GM21367 (cell line): ENCODE data around the gene IPO4.
"Not testable (repeated sequence)": the region's sequence is repeated elsewhere in the genome, so short reads cannot be mapped to it uniquely, and the experiment has no call there.

ENCODE experiments used
- ATAC-seq: cut with Tn5 transposase; IDR thresholded peaks from one replicate; pipeline ENCODE4 v1.9.1; 2021; ENCODE audit not compliant: unreplicated experiment

Gene IPO4

DNA sequence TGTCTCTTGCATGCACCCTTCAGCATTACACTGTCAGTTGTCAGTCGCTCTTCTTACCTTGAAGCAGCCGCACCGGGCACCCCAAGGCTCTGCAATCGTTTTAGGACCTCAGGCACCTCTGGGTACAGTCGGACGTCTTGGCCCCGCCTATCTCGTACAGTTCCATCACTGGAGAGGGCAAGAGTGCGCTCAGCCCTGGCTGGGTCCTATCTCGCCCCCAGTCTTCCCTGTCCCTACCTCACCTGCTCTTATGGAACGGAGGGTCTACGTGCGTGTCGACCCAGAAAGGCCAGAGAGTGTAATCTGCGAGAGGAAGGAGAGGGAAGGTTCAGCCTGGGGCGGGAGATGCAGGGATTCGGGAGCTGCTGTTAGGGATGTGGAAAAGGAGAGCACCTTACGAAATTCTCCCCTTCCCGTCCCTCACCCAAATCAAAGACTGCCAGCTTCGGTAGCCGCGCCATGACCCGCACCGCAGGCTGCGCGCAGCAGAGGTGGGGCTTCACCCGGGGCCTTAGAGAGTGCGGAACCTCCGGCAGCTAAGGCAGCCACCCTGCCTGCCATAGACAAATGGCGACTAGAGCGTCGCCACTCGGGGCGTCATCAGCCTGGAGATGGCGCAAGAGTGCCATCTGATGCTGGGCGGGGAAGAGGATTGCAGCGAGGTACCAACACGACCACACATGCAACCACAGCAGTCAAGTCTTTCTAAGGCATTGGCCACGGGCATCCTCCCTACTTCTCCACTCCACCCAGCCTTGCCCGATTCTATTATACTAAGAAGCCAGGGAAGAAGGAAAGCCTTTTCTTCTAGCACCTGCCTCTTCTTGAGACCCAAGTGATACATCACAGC is 27.1 kb upstream of the IPO4 start, which contains the start of gene MDP1:
TSS of gene MDP1 (minus strand) at position 572 of the 850 bp plus-strand sequence. CDS start at position 461, 111 bp downstream.
- ATAC-seq = peak; percentile 56

DNA sequence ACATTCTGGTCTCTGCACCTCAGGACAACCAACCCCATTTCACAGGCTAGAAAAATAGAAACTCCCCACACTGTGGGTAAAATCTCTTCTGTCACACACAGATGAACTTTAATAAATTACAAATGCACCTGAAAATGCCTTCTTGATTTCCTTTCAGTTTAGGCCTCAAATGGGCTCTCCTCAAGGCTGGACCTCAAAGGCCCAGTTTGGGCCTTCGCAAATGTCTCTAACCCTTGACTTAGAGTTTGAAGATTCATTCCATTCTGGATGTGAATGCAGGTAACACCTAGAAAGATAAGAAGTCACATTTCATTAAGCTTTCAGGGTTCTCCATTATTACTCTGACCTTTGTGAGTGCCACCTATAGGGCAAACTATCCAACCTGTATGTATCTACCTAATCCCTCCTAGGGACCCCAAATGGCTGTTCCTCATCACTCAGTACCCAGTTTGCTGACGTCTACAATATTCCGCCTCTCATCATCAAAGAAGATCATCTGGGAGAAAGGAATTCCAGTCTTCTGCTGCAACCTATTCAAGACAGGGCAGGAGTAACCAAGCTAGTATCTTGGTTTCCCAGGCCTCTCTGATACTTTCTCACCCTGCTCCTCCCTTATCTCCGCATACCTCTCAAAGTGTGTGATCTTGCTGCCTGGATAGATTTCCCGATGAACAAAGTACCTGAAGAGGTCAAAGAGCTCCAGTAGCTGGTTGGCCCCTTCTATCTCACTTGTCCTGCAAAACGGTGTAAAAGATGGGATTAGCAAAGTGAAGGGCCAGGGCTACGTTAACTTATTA is 25.4 kb upstream of the IPO4 start:
- no peak for ATAC-seq

DNA sequence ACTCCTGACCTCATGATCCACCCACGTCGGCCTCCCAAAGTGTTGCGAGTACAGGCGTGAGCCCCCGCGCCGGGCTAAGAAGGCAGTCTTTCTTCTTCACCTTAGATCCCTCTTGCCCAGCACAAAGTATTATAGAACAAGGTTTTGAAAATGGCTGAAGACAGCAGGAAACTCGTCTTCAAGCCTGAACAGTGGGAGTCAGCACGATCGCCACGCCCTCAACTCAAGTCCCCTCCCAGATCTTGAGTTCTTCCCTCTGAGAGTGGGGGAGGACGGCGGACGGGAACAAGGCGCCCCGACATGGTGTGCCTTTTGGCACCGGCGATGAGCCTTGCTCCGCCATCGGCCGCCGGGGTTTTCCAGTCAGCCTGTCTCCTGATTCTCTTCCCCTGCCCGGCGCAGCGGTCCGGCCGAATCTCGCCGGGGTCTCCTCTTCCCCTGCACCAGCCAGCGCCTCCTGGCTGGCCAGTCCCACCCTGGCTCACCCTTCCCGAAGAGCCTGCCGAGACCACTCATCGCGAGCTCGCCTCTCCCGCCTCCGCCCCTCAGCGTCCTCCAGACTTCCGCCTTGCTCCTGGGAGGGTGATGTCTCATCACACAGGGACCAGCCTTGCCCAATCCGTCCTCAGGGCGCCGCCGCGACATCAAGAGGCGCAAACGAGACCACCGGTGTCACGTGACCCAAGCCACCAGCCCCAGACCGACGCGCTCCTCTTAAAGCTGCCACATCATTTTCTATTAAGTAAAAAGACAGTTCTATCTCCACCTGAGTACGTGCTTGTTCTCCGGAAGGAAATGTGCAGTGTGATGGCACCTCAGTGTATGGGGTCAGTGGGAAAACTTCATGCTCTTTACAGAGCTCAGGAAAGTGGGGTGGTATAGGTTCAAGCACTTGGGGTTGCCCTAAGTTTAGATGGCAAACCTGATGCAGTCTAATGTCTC is 24.6 kb upstream of the IPO4 start, which contains the start of gene CHMP4A:
TSS of gene CHMP4A (minus strand) at position 565 of the 942 bp plus-strand sequence. CDS start at position 516, 49 bp downstream.
- ATAC-seq = peak; percentile 62

DNA sequence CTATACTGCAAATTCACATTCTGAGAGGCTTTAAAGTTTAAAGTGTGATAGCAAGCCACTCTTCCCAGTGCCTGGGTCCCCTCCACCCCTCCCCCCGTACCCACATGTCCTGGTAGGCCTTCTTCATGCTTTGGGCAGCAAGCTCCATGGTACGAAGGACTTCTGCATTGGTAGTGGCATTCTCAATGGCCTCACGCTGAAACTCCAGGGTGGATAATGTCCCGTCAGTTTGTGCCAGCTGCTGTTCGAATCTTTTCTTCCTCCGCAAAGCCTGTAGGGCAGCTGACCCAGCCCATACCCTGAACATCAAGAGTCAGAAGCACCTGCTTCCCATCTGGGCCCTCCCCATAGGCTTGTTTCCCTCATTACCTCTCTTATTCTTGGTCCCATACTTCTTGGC is 22.7 kb upstream of the IPO4 start:
- ATAC-seq = no peak

DNA sequence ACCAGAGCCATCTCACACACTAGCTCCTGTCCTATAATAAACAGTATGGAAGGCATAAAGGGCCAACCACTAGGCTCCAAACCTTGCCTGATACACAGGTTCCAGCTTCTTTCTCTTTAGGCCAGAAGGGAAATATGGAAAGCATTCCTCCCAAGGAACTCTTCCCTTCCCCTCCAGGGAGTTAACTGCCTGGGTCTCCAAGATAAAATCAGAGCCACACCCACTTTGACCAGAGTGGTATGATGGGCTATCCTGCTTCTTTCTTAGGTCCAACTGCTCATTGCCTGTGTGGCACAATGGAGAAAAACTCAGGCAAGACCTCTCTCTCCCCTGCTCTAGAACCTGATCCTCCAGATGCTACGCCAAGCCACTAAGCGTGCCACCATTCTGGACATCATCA is 19.0 kb upstream of the IPO4 start:
- no peak for ATAC-seq

DNA sequence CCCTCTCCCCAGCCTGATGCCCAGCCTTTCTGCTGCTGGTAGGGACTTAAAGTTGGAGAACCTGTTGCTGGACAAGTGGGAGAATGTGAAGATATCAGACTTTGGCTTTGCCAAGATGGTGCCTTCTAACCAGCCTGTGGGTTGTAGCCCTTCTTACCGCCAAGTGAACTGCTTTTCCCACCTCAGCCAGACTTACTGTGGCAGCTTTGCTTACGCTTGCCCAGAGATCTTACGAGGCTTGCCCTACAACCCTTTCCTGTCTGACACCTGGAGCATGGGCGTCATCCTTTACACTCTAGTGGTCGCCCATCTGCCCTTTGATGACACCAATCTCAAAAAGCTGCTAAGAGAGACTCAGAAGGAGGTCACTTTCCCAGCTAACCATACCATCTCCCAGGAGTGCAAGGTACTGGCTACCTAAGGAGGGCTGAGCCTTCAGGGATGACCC is 18.5 kb upstream of the IPO4 start:
- no peak for ATAC-seq

DNA sequence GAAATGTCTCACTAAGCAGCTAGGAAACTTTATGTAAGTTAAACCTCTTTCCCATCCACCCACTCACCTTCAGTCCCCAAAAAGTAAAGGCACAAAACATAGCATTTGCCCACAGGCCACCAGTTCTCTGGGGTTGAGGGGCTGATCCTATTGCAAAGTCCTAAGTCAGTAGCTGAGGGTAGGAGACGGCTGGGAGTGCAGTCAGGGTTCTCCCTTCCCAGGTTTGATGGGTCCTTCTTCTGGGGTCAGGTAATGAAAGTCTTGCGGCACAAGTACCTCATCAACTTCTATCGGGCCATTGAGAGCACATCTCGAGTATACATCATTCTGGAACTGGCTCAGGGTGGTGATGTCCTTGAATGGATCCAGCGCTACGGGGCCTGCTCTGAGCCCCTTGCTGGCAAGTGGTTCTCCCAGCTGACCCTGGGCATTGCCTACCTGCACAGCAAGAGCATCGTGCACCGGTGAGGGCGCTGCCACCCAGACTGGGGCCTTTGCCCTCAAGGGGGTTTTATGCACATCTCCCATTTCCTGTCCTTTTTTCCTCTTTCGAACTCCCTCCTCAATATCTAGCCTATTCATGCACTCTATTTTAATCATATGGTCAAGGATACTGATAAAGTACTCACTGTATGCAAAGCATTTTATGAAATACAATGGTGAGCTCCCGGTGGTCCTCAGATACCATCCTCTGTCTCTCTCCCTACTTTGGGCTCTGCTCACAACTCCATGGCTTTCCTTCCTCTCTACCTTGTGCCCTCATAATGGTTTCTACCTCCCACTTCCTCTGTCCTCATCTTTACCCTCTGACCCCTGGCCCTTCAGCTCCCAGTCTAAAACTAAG is 17.9 kb upstream of the IPO4 start:
- no peak for ATAC-seq

DNA sequence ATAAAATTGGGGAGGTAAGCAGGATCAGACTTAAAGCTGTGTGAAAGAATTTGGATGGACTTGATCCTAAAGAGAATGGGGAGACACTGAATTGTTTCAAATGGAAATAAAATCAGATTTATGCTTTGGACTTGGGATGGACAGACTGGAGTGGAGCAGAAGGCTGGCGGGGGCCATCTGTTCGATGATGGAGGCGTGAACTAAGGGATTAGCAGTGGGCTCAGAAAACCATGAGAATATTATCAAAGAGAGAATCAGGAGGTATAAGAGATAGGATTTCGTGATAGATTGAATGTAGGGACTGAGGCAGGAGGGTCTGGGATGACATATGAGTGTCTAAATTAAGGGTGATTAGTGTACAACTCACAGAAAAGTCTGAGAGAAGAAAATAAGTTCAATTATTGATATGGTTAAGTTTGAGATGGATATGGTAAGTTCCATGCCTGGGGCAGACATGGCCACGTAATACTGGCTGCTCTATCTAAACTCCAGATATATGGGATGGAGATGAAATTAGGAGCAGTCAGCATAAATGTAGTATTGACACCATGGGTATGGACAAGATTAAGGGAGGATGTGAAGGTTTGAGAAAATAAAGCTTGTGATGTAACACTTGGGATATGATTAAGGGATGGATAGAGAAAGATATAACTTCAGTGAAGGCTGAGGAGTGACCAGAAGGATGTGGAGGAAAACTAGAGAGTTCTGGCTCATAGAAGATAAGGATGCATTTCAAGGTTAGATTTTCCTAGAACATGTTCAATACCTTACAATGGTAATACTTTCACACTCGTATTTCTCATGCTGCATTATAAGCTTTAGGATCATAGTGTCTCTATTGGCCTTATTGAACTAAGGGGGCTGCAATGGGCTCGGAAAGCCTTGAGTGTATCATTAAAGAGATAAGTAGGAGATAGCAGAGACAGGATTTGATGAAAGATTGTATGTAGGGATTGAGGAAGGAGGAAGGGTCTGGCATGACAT is 15.8 kb upstream of the IPO4 start:
- ATAC-seq = no peak

DNA sequence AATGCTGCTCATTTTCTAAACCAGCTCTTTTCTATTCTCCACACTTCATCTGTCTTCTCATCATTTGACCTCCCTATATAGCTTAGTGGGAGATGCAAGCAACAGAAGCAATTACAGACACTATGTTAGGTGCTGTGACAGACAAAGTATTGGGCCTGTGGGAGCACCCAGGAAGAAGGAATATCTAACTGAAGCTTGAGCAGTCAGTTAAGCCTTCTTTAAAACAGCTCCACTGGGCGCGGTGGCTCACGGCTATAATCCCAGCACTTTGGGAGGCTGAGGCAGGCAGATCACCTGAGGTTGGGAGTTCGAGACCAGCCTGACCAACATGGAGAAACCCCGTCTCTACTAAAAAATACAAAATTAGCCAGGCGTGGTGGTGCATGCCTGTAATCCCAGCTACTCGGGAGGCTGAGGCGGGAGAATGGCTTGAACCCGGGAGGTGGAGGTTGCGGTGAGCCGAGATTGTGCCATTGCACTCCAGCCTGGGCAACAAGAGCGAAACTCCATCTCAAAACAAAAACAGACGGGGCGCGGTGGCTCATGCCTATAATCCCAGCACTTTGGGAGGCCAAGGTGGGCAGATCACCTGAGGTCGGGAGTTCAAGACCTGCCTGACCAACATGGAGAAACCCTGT is 14.8 kb upstream of the IPO4 start:
- not testable (repeated sequence) for ATAC-seq

DNA sequence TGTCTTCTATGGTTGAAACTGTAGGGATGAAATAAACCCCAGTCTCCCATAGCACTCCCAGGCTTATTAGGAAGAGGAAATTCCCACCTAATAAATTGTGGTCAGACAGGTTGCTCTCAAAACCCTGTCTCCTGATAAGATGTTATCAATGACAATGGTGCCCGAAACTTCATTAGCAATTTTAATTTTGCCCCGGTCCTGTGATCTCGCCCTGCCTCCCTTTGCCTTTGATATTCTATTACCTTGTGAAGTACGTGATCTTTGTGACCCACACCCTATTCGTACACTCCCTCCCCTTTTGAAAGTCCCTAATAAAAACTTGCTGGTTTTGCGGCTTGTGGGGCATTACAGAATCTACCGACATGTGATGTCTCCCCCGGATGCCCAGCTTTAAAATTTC is 13.9 kb upstream of the IPO4 start:
- not testable (repeated sequence) for ATAC-seq

DNA sequence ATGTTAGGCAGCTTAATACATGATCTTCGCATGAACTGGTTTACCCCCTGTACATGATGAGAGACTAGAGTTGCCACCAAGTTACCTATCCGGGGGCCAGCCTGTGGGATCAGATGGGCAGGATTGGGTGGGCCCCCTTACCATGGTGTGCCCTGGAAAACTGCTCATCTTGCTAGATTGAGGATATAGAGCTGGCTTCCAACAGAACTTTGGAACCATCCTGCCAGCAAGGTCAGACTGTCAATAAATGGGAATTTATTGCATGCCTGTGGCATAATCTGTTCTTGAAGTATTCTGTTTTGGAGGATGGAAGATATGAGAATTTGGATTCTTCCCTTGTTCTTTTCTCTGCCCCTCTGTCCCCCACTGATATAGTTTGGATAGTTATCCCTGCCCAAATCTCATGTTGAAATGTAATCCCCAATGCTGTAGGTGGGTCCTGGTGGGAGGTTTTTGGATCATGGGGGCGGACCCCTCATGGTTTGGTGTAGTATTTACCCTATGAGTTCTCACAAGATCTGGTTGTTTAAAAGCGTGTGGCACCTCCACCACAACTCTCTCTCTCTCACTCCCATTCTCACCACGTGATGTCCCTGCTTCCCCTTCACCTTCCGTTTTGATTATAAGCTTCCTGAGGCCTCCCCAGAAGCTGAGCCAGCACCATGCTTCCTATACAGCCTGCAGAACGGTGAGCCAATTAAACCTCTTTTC is 10.4 kb upstream of the IPO4 start:
- no peak for ATAC-seq

DNA sequence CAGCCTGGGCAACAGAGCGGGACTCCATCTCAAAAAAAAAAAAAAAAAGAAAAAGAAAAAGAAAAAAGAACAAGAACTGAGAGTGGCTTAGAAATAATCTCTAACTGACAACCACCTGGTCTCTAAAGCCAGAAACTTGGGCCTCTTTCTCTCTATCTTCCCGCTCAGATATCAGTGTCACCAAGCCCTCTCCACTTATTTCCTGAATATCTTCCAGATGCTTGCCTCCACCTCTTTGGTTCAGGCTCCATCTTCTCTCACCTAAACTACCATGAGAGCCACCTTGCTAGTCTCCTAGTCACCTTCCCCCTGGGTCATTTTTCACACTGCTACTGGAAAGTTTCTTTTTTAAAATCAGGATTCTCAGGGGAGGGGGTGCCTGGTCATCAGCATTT is 8.4 kb upstream of the IPO4 start:
- no peak for ATAC-seq

DNA sequence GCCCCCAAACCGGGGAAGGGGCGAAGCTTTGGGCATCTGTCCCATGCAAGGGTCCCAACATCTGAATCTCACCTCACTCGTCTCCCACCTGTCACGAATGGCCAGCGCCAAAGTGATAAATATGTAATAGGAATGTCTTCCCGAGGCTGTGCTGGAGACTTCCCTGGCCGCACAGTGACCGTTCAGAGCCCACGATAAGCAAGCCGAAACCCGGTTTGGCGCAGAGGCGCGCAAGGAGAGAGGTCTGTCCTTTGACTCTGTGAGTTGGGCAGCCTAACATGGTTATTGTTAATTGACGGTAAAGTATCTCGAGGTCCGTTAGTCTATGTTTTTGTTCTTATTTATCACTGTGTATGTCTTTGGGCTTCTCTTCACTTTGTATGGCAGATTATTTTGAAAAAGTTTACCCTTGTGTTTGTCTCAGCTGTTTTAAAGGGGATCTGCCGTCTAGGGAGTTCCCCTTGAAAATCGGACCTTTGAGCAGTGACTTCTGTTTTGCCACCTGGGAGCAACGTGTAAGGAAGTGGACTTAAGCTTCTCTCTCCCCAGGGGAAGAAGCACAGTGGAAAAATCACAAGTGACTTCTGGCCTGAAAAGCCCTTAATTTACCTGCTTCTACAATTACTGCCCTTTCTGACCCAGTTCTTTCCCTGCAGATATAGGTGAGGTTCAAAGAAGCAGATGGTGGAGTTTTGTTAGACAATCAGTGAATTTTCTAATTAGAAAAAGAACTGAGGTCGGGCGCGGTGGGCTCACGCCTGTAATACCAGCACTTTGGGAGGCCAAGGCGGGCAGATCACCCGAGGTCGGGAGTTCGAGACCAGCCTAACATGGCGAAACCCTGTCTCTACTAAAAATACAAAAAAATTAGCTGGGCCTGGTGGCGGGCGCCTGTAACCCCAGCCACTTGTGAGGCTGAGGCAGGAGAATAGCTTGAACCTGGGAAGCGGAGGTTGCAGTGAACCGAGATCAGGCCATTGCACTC is 7.7 kb upstream of the IPO4 start:
- ATAC-seq = no peak

DNA sequence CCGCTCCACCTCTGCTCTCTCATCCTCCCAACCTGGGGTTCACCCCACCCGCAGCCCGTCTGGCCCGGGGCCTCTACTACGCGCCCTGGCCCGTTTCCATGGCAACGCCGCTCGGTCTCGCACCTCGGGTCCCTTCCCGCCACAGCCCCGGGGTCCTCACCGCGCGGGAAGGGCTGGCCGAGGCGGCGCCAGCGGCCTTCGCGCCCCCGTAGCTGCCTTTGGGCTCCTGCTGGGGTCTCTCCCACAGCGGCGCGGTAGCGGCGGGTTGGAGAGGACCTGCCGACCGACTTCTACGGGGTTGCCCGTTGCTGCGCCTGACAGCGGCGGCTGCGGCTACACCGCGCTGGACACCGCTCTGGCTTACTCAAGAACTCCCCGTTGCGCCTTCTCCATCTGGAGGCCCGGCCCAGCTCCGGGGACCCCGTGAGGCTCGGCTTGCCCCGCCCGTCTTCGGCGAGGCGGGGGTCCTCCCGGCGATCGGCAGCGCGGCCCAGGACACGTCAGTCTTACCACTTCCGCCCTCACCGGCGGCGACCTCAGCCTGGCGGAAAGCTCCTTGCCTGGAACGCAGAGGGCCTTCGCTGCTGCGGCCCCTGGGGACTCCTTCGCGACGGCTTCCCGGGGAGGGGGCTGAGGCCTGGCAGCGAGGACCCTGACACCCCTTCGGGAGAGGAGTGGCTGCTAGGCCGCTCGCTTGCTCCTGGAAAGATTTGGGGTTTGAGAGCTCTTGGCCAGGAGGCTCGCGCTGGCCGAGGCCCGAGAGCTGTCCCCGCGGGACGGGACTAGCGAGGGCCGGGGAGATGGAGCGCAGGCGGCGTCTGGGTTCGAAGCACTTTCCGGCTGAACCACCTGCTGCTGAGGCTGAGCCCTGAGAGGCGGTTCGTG is 6.8 kb upstream of the IPO4 start, which contains the start of gene TM9SF1:
TSS of gene TM9SF1 (minus strand) at position 256 of the 885 bp plus-strand sequence. CDS start 422 bp downstream, outside the sequence.
- peak; percentile 82 for ATAC-seq

DNA sequence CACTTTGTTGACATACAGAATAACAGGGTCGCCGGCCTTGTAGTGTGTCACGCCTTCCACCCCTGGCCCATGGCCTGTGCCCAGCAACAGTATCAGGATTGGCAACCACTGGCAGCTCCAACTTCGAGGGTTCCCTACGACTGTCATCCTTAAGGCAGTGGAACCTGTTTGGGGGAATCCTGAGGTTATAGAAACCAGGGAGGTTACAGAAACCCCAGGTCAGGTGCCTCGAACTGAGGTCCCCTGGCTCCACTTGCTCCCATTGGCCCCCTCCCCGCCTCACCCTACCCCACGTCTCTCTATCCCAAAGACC is 6.2 kb upstream of the IPO4 start:
- ATAC-seq = no peak
